ENCODE data around the gene GNG7. TPM values are rescaled to one million over a fixed set of nuclear protein-coding genes. Genes with fewer than 3 reads are reported as not detected.
A peak's percentile ranks its signal among the peaks of the same experiment; 100 is the strongest.

GNG7 gene
- total RNA-seq, 1 donor from 2014 or later: 8.5 TPM

- no peaks in the 10 kb centered on the region for H3K36me3 Mint-ChIP-seq
- peaks cover 69% of the 10 kb centered on the region for H3K27me3 Mint-ChIP-seq (ENCODE audit: low read depth)
- H3K4me1 Mint-ChIP-seq: no peaks in the 10 kb centered on the region
- H3K27ac Mint-ChIP-seq: no peak overlapping the region
- no peak for DNase-seq (ENCODE audit: low spot score in 2 of 2, unreplicated experiment in 2 of 2)
- no peaks in the 10 kb centered on the region for H3K9me3 Mint-ChIP-seq
- H3K4me3 Mint-ChIP-seq: no peak overlapping the region
- TF ChIP-seq CTCF (IDR thresholded peaks at IDR 0.05; ENCODE audit: unreplicated experiment): no peak
These were observed 23.8 kb upstream of the GNG7 start for GRCh38 chr19:2726160-2726855.

- Mint-ChIP-seq H3K36me3 (no peaks in the 10 kb centered on the region), H3K4me1 (peaks cover 3% of the 10 kb centered on the region), H3K9me3 (no peaks in the 10 kb centered on the region), H3K4me3 (no peak overlapping the region), H3K27ac (no peak overlapping the region), H3K27me3 (ENCODE audit: low read depth) (peaks cover 84% of the 10 kb centered on the region)
- TF ChIP-seq CTCF (IDR thresholded peaks at IDR 0.05; ENCODE audit: unreplicated experiment): peak; percentile 18
- DNase-seq (ENCODE audit: low spot score in 2 of 2, unreplicated experiment in 2 of 2): no peak
These were observed 21.7 kb upstream of the GNG7 start for GRCh38 chr19:2724148-2724557.

GRCh38 chr19:2723747-2724146 is 21.3 kb upstream of the GNG7 start:
- H3K4me3 Mint-ChIP-seq: peak overlapping the region; percentile 20
- H3K4me1 Mint-ChIP-seq: peaks cover 3% of the 10 kb centered on the region
- DNase-seq (ENCODE audit: low spot score in 2 of 2, unreplicated experiment in 2 of 2): no peak
- no peak for TF ChIP-seq CTCF (IDR thresholded peaks at IDR 0.05; ENCODE audit: unreplicated experiment)
- peaks cover 86% of the 10 kb centered on the region for H3K27me3 Mint-ChIP-seq (ENCODE audit: low read depth)
- no peaks in the 10 kb centered on the region for H3K36me3 Mint-ChIP-seq
- no peaks in the 10 kb centered on the region for H3K9me3 Mint-ChIP-seq
- no peak overlapping the region for H3K27ac Mint-ChIP-seq

- Mint-ChIP-seq H3K36me3 (no peaks in the 10 kb centered on the region), H3K27ac (no peak overlapping the region), H3K4me1 (peaks cover 3% of the 10 kb centered on the region), H3K4me3 (peak overlapping the region; percentile 20), H3K9me3 (no peaks in the 10 kb centered on the region), H3K27me3 (ENCODE audit: low read depth) (peaks cover 83% of the 10 kb centered on the region)
- no peak for DNase-seq (ENCODE audit: low spot score in 2 of 2, unreplicated experiment in 2 of 2)
- TF ChIP-seq CTCF (IDR thresholded peaks at IDR 0.05; ENCODE audit: unreplicated experiment): no peak
These were observed 20.8 kb upstream of the GNG7 start for GRCh38 chr19:2723345-2723715.

- Mint-ChIP-seq H3K4me1 (peaks cover 3% of the 10 kb centered on the region), H3K27ac (no peak overlapping the region), H3K9me3 (no peaks in the 10 kb centered on the region), H3K27me3 (ENCODE audit: low read depth) (peaks cover 81% of the 10 kb centered on the region), H3K36me3 (no peaks in the 10 kb centered on the region), H3K4me3 (peak overlapping the region; percentile 34)
- no peak for DNase-seq (ENCODE audit: low spot score in 2 of 2, unreplicated experiment in 2 of 2)
- TF ChIP-seq CTCF (IDR thresholded peaks at IDR 0.05; ENCODE audit: unreplicated experiment): no peak
These were observed 20.2 kb upstream of the GNG7 start for GRCh38 chr19:2722541-2723344.
